GM20000 (cell line): Measurements from ENCODE around the gene PIK3R5.

Experiments used
- DNase-seq: peaks from one replicate; pipeline ENCODE4 v3.0.0; 2012; ENCODE audit warnings: low spot score
- TF ChIP-seq, protein P1 (sequence below): IDR thresholded peaks from 2 replicates; pipeline ENCODE4 v1.5.1; 2012; ENCODE audit warnings: mild to moderate bottlenecking, control low read depth; ENCODE audit errors: extremely low read depth, missing control alignments

The PIK3R5 gene

DNA sequence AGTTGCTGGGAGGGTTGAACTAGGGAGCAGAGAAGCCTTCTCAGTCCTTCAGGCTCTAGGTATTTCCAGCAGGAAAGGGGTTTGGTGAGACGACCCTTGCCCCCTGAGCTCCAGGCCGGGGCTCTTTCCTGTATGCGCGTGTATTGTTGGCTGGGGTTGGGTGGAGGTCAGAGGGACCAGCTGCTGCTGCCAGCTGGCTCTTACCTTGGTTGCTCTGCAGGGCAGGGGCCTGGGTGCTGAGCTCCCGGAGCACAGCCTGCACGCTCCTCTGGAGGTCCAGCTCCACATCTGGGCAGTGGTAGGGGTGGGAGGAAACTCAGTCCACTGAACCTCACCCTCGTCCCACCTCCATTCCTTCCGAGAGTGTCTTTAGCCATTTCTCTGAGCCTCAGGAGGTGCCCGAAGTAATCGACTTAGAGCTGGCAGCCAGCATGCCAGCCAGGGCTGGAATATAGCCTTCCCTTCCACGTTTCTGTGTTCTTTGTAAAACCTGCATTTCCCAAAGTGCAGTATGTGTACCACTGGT, 126.0 kb downstream of the PIK3R5 start:
- no peak for DNase-seq
- TF ChIP-seq, protein P1, sequence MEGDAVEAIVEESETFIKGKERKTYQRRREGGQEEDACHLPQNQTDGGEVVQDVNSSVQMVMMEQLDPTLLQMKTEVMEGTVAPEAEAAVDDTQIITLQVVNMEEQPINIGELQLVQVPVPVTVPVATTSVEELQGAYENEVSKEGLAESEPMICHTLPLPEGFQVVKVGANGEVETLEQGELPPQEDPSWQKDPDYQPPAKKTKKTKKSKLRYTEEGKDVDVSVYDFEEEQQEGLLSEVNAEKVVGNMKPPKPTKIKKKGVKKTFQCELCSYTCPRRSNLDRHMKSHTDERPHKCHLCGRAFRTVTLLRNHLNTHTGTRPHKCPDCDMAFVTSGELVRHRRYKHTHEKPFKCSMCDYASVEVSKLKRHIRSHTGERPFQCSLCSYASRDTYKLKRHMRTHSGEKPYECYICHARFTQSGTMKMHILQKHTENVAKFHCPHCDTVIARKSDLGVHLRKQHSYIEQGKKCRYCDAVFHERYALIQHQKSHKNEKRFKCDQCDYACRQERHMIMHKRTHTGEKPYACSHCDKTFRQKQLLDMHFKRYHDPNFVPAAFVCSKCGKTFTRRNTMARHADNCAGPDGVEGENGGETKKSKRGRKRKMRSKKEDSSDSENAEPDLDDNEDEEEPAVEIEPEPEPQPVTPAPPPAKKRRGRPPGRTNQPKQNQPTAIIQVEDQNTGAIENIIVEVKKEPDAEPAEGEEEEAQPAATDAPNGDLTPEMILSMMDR, result no peak

DNA sequence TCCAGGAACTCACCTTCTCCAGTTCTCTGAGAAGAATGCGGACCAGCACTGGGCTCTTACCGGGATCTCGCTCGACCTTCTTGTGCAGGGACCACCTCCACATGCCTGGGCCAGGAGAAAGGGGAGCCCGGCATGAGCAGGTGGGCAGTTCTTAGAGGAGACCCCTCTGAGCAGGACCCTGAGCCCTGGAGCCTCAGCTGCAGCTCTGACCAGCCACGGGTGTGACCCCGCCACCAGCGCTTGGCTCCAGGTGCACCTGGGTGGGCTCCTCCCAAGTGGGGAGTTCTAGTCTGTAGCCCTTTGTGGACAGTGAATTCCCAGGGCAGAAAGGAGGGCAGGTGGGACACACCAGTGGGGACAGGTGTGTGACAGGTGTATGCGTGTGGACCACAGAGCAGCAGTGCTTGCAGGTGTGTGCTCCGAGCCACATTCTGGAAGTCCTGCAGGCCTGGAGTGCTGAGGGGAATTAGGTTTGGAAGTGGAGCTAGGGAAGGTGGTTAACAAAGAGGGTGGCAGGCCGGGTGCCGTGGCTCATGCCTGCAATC, 126.9 kb downstream of the PIK3R5 start:
- no peak for DNase-seq
- TF ChIP-seq, protein P1, result no peak

DNA sequence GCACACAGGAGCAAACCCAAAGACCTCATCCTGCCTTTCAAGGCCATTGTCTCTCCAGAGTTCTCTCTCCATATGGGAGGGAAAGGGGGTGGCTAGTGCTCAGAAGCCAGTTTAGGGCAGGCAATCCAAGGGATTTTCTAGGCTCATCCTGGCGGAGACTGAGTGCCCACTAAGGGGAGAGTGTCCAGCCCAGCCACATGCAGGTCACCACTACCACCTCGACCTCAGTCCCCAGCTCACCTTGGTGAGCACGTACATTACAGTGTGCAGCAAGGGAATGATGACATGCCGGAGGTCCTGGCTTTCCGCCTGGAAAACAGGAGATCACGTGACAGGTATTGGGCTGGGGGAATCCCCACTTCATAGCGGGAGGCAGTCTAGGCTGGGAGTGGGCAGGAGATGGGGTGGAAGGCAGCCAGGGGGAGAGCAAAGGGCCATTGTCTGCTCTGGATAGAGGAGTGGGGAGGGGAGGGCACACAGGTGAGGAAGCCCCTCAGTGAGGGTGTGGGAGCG, 127.9 kb downstream of the PIK3R5 start:
- DNase-seq, result no peak
- TF ChIP-seq, protein P1, result no peak

DNA sequence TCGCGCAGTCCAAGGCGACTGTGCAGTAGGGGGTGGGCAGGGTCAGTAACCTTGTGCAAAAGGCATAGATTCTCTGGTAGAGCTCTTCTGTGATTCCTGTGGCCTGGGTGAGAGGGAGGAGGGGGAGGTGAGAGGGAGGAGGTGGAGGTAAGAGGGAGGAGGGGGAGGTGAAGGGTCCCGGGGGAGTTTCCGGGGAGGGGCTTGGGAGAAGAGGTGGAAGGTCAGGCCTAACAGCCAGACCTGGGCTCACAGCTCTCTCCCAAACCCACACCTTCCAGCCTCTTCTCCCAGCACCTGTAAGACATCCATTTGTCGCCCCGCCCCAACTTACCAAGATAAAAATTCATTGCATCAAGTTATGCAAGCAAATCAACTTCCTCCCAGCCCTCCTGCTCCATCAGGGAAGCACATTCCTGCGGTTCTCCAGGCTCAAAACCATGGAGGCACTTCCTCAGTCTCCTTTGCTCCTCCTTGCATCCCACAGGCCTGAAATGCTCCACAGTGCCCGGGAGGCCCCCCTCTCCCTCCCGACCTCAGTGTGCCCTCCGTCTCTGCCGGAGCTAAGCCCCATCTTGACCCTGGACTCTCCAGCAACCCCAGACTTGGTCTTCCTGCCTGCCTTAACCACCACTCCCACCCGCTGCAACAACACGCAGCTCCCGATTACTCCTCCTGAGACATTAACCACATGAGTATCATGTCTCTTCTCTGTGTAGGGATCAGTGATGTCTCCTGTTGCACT, 128.5 kb downstream of the PIK3R5 start:
- no peak for DNase-seq
- TF ChIP-seq, protein P1, result no peak

DNA sequence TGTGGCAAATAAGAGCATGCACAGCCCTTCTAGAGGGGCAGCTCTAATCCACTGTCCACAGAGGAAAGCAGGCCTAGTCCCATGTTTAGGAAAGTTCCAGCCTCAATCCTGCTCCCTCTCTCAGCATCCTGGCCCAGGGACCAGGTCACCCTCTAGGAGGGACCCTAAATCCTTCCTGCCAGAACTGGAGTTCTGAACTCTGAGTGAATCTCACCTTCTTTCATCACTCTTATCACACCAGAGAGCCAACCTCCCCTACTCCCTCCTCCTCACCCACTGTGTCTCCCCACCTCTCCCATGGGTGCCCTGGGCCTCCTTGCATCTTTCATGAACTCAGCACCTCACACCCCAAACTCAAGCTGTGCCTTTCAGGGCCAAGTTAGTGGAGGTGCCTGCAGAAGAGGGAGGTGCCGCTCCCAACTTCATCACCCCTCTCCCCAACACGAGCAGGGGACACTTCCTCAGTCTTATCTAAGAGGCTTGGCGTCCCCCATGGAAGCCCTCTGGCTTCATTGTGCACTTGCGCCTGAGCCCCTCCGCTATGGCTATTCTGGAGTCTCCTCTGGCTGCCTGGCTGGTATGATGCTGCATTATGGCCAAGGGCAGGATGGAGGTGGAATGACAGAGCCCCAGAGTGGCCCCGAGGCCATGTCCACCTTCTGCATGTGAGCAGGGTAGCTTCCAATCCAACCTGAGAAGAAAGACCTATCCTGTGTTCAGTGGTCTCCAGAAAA, 129.7 kb downstream of the PIK3R5 start:
- TF ChIP-seq, protein P1, result no peak
- DNase-seq, result no peak

DNA sequence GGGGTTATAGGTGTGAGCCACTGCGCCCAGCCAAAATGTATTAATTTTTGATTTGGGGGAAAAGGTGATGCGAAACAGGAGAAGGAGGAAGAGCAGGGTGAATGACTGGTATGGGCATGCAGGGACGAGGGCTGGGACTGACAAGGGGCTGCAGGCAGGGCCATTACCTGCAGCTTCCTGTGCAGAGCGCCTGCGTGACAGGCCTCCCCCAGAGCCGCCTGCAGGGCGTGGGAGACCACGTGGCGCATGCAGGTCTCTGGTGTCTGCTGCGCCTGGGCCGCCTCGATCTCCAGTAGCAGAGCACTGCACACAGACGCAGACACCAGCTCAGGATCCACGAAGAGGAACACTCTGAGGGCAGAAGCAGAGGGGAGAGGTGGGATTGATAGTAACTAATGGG, 130.4 kb downstream of the PIK3R5 start:
- TF ChIP-seq, protein P1, result no peak
- no peak for DNase-seq

DNA sequence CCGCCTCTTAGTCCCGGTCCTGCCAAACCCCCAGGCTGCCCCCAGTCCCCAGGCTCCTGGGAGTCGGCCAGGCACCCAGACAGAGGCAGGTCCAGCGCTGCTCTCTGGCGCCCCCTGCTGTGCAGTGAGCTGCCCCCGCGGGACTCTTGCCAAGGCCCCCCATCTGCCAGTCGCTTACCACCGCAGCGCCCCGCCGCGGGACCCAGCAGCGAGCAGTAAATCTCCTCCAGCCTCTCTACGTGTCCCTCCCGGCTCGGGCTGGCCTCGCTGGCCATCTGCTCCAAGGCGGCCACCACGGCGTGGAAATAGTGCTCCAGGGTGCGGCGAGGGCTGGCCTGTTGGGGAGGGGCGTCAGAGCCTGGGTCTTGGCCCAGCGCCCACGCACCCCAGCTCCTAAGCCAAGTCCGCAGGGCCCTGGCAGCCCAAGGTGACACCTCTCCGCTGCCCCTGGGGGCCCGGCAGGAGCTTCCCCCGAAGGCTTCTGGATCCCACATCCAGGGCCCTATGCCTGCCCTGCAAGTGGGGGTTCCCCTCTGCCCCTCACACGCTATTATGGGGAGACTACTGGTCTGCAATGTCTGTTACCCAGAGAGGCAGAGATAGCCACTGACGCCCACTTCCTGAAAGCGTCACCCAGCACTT, 132.7 kb downstream of the PIK3R5 start:
- TF ChIP-seq, protein P1, result peak; percentile 77
- peak; percentile 69 for DNase-seq
